ENCODE data around the gene F10.
"Not testable (repeated sequence)": the region's sequence is repeated elsewhere in the genome, so short reads cannot be mapped to it uniquely, and the experiment has no call there.

F10 gene

GRCh38 chr13:113110852-113111315 lies 11.7 kb upstream of the F10 start:
- DNase-seq (ENCODE audit: low spot score): peak; percentile 41
- H3K27ac ChIP-seq (ENCODE audit: poor library complexity, severe bottlenecking): no peak overlapping the region
- no peak overlapping the region for H3K4me3 ChIP-seq (ENCODE audit: severe bottlenecking)
- no peaks in the 10 kb centered on the region for H3K9me3 ChIP-seq (ENCODE audit: severe bottlenecking)
- no peaks in the 10 kb centered on the region for H3K36me3 ChIP-seq (ENCODE audit: low read depth)
- H3K4me1 ChIP-seq (ENCODE audit: insufficient read depth, poor library complexity, severe bottlenecking): no peaks in the 10 kb centered on the region
- no peak for ATAC-seq (ENCODE audit: low read depth)
- no peak for TF ChIP-seq CTCF (IDR thresholded peaks at IDR 0.05; ENCODE audit: poor library complexity, severe bottlenecking)
- peaks cover 19% of the 10 kb centered on the region for H3K27me3 ChIP-seq (ENCODE audit: insufficient read depth, poor library complexity, severe bottlenecking)

GRCh38 chr13:113111821-113112220 lies 10.8 kb upstream of the F10 start:
- not testable (repeated sequence) for H3K4me1 ChIP-seq (ENCODE audit: insufficient read depth, poor library complexity, severe bottlenecking); H3K4me3 ChIP-seq (ENCODE audit: severe bottlenecking); DNase-seq (ENCODE audit: low spot score); ATAC-seq (ENCODE audit: low read depth); H3K9me3 ChIP-seq (ENCODE audit: severe bottlenecking); H3K36me3 ChIP-seq (ENCODE audit: low read depth); H3K27ac ChIP-seq (ENCODE audit: poor library complexity, severe bottlenecking)
- peaks cover 19% of the 10 kb centered on the region for H3K27me3 ChIP-seq (ENCODE audit: insufficient read depth, poor library complexity, severe bottlenecking)

GRCh38 chr13:113112475-113112874 lies 10.1 kb upstream of the F10 start:
- not testable (repeated sequence) for ATAC-seq (ENCODE audit: low read depth); H3K4me1 ChIP-seq (ENCODE audit: insufficient read depth, poor library complexity, severe bottlenecking); H3K36me3 ChIP-seq (ENCODE audit: low read depth); H3K9me3 ChIP-seq (ENCODE audit: severe bottlenecking); H3K4me3 ChIP-seq (ENCODE audit: severe bottlenecking); DNase-seq (ENCODE audit: low spot score); H3K27ac ChIP-seq (ENCODE audit: poor library complexity, severe bottlenecking)
- H3K27me3 ChIP-seq (ENCODE audit: insufficient read depth, poor library complexity, severe bottlenecking): peaks cover 19% of the 10 kb centered on the region

- ATAC-seq (ENCODE audit: low read depth): no peak
- DNase-seq (ENCODE audit: low spot score): no peak
- Histone ChIP-seq H3K4me3 (ENCODE audit: severe bottlenecking) (no peak overlapping the region), H3K27ac (ENCODE audit: poor library complexity, severe bottlenecking) (no peak overlapping the region), H3K9me3 (ENCODE audit: severe bottlenecking) (no peaks in the 10 kb centered on the region), H3K36me3 (ENCODE audit: low read depth) (no peaks in the 10 kb centered on the region), H3K27me3 (ENCODE audit: insufficient read depth, poor library complexity, severe bottlenecking) (peaks cover 19% of the 10 kb centered on the region), H3K4me1 (ENCODE audit: insufficient read depth, poor library complexity, severe bottlenecking) (no peaks in the 10 kb centered on the region)
- TF ChIP-seq CTCF (IDR thresholded peaks at IDR 0.05; ENCODE audit: poor library complexity, severe bottlenecking): no peak
Observed at GRCh38 chr13:113112893-113113845, 9.4 kb upstream of the F10 start.

- Histone ChIP-seq H3K4me1 (ENCODE audit: insufficient read depth, poor library complexity, severe bottlenecking) (no peaks in the 10 kb centered on the region), H3K36me3 (ENCODE audit: low read depth) (no peaks in the 10 kb centered on the region), H3K27ac (ENCODE audit: poor library complexity, severe bottlenecking) (no peak overlapping the region), H3K4me3 (ENCODE audit: severe bottlenecking) (no peak overlapping the region), H3K27me3 (ENCODE audit: insufficient read depth, poor library complexity, severe bottlenecking) (peaks cover 19% of the 10 kb centered on the region), H3K9me3 (ENCODE audit: severe bottlenecking) (no peaks in the 10 kb centered on the region)
- TF ChIP-seq CTCF (IDR thresholded peaks at IDR 0.05; ENCODE audit: poor library complexity, severe bottlenecking): no peak
- peak; percentile 31 for DNase-seq (ENCODE audit: low spot score)
- no peak for ATAC-seq (ENCODE audit: low read depth)
Observed at GRCh38 chr13:113113846-113114271, 8.7 kb upstream of the F10 start.
